K562 (cell line): ENCODE data around the gene ANTKMT. TPM values are rescaled to one million over a fixed set of nuclear protein-coding genes. Genes with fewer than 3 reads are reported as not detected.

Source experiments
- CHD2 ChIP-seq: IDR thresholded peaks from 2 replicates; pipeline ENCODE4 v1.6.1; 2011; ENCODE audit warnings: low read depth, low read length
- KDM5B ChIP-seq: fragments of 200-600 bp; sonication (generic); IDR thresholded peaks from 2 replicates; pipeline ENCODE4 v1.6.1; 2012; ENCODE audit warnings: low read depth, mild to moderate bottlenecking, moderate library complexity, low read length, control low read depth, inconsistent platforms; ENCODE audit not compliant: insufficient replicate concordance
- MCM2 ChIP-seq: fragments of 450-650 bp; IDR thresholded peaks from 2 replicates; pipeline ENCODE4 v1.6.1; 2017; ENCODE audit warnings: low read depth, mild to moderate bottlenecking
- POLR3G ChIP-seq: IDR thresholded peaks from 2 replicates; pipeline ENCODE4 v1.6.1; 2011; ENCODE audit not compliant: insufficient read length, insufficient replicate concordance; ENCODE audit errors: extremely low read depth
- SLC30A9 ChIP-seq: fragments of 250-450 bp; sonication (Bioruptor Pico); IDR thresholded peaks from 2 replicates; pipeline ENCODE4 v1.8.0; 2022; ENCODE audit warnings: mild to moderate bottlenecking, moderate library complexity
- SUPT5H ChIP-seq: fragments of 450-650 bp; IDR thresholded peaks from 2 replicates; pipeline ENCODE4 v1.6.1; 2016
- ZNF282 ChIP-seq: sonication (generic); formaldehyde crosslinking; IDR thresholded peaks from 2 replicates; pipeline ENCODE4 v1.8.1; 2023; ENCODE audit warnings: missing genetic modification reagents
- ZNF444 ChIP-seq: fragments of 250-450 bp; sonication (Bioruptor Pico); IDR thresholded peaks from 2 replicates; pipeline ENCODE4 v1.4.0; 2020; ENCODE audit warnings: mild to moderate bottlenecking, moderate library complexity
- ZNF584 ChIP-seq: fragments of 200-800 bp; sonication (Bioruptor generic); IDR thresholded peaks from 2 replicates; pipeline ENCODE4 v1.6.1; 2016; ENCODE audit warnings: low read depth, mild to moderate bottlenecking, missing genetic modification characterization, missing compliant biosample characterization
- ZNF699 ChIP-seq: fragments of 250-450 bp; sonication (Bioruptor Pico); IDR thresholded peaks from 2 replicates; pipeline ENCODE4 v1.8.0; 2021; ENCODE audit warnings: mild to moderate bottlenecking, moderate library complexity; ENCODE audit not compliant: insufficient replicate concordance
- polyA plus RNA-seq, 8 experiments: library from polyadenylated mRNA; depleted of rRNA in 4 of 8; stranded (reverse) in 5 of 8; unstranded in 3 of 8; fragments of >200 nt; fragmentation: Nextera tagmentation in 2 of 8; fragmentation: Illumina TruSeq in 1 of 8; extraction: Ambion mirVana in 2 of 8; extraction: Trizol in 1 of 8; gene quantifications; 2 replicates each; pipeline versions ENCODE4 v1.2.1 to v1.2.3, GENCODE V29; 2011 to 2014; ENCODE audit warnings: inconsistent platforms in 1 of 8, missing spikeins in 1 of 8
- total RNA-seq, 7 experiments: library from RNA; depleted of rRNA in 6 of 7; stranded (reverse); fragments of >200 nt in 6 of 7; fragmentation: Illumina TruSeq in 2 of 7; extraction: Trizol in 2 of 7; gene quantifications; 2 replicates each; pipeline versions ENCODE4 v1.2.1 to v1.2.3, GENCODE V29; 2011 to 2021; ENCODE audit warnings: low replicate concordance in 1 of 7
- TF ChIP-seq, protein P1 (sequence below), 2 experiments: fragments of 450-650 bp; formaldehyde crosslinking in 1 of 2; IDR thresholded peaks; 2 replicates each; pipeline versions ENCODE4 v1.4.0 to v1.6.1; 2014 to 2020; ENCODE audit warnings: mild to moderate bottlenecking in 2 of 2, borderline replicate concordance in 1 of 2, low read depth in 1 of 2
- TF ChIP-seq, protein P2 (sequence below): fragments of 450-650 bp; formaldehyde crosslinking; IDR thresholded peaks from 2 replicates; pipeline ENCODE4 v1.4.0; 2020; ENCODE audit warnings: mild to moderate bottlenecking, moderate library complexity
- TF ChIP-seq, protein P3 (sequence below): fragments of 250-450 bp; sonication (Bioruptor Pico); IDR thresholded peaks from 2 replicates; pipeline ENCODE4 v1.8.0; 2021; ENCODE audit warnings: moderate library complexity, mild to moderate bottlenecking, inconsistent platforms

Gene ANTKMT
- total and polyA plus RNA-seq, 9 of the 15 experiments (the other 6 are each of a cell fraction or from before 2014, with no cell fraction given): 0.58 to 217 (median 19.1) TPM

DNA sequence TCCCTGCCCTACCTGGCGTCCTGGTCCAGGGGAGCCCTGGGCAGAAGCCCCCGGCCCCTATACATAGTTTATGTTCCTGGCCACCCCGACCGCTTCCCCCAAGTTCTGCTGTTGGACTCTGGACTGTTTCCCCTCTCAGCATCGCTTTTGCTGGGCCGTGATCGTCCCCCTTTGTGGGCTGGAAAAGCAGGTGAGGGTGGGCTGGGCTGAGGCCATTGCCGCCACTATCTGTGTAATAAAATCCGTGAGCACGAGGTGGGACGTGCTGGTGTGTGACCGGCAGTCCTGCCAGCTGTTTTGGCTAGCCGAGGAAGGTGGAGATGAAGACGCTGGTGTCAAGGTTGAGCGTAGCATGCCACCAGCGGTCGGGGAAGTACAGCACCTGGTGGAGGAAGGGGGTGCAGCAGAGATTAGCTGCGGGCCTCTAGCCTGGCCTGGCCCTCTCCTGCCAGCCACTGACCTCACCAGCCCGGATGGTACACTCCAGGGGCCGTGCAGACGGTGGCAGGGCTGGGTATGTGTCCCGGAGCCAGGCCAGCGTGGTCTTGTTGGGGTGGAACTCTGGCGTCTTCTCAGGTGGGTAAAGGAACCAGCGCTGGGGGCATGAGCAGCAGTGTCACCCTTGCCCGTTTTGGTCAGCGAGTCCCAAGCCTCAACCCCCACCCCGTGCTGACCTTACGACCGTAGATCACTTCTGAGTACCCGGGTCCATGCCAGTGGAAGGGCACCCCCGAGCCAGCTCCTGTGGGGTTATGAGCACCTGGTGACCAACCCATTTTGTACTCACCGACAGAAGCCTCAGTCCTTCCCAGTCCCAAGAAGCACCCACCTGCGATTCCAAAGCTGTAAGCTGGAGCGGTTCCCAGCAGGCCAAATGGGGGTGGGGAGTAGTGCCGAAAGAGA, 38.2 kb upstream of the ANTKMT start (continued):
- TF ChIP-seq, protein P1, sequence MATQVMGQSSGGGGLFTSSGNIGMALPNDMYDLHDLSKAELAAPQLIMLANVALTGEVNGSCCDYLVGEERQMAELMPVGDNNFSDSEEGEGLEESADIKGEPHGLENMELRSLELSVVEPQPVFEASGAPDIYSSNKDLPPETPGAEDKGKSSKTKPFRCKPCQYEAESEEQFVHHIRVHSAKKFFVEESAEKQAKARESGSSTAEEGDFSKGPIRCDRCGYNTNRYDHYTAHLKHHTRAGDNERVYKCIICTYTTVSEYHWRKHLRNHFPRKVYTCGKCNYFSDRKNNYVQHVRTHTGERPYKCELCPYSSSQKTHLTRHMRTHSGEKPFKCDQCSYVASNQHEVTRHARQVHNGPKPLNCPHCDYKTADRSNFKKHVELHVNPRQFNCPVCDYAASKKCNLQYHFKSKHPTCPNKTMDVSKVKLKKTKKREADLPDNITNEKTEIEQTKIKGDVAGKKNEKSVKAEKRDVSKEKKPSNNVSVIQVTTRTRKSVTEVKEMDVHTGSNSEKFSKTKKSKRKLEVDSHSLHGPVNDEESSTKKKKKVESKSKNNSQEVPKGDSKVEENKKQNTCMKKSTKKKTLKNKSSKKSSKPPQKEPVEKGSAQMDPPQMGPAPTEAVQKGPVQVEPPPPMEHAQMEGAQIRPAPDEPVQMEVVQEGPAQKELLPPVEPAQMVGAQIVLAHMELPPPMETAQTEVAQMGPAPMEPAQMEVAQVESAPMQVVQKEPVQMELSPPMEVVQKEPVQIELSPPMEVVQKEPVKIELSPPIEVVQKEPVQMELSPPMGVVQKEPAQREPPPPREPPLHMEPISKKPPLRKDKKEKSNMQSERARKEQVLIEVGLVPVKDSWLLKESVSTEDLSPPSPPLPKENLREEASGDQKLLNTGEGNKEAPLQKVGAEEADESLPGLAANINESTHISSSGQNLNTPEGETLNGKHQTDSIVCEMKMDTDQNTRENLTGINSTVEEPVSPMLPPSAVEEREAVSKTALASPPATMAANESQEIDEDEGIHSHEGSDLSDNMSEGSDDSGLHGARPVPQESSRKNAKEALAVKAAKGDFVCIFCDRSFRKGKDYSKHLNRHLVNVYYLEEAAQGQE (IDR thresholded peaks at IDR 0.05; ENCODE audit: borderline replicate concordance): no peak
- TF ChIP-seq, protein P1 (CRISPR knock-in tag; IDR thresholded peaks at IDR 0.05; ENCODE audit: low read depth): no peak
- TF ChIP-seq SLC30A9 (CRISPR knock-in tag) (no peak), ZNF584 (no peak), ZNF699 (CRISPR knock-in tag) (no peak), POLR3G (no peak), KDM5B (peak; percentile 11), ZNF282 (CRISPR knock-in tag) (no peak), MCM2 (no peak), CHD2 (no peak), SUPT5H (peak; percentile 12; the same call in 1 of the 2 replicates), ZNF444 (CRISPR knock-in tag) (no peak)
- TF ChIP-seq, protein P2, sequence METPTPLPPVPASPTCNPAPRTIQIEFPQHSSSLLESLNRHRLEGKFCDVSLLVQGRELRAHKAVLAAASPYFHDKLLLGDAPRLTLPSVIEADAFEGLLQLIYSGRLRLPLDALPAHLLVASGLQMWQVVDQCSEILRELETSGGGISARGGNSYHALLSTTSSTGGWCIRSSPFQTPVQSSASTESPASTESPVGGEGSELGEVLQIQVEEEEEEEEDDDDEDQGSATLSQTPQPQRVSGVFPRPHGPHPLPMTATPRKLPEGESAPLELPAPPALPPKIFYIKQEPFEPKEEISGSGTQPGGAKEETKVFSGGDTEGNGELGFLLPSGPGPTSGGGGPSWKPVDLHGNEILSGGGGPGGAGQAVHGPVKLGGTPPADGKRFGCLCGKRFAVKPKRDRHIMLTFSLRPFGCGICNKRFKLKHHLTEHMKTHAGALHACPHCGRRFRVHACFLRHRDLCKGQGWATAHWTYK: no peak
- TF ChIP-seq, protein P3, sequence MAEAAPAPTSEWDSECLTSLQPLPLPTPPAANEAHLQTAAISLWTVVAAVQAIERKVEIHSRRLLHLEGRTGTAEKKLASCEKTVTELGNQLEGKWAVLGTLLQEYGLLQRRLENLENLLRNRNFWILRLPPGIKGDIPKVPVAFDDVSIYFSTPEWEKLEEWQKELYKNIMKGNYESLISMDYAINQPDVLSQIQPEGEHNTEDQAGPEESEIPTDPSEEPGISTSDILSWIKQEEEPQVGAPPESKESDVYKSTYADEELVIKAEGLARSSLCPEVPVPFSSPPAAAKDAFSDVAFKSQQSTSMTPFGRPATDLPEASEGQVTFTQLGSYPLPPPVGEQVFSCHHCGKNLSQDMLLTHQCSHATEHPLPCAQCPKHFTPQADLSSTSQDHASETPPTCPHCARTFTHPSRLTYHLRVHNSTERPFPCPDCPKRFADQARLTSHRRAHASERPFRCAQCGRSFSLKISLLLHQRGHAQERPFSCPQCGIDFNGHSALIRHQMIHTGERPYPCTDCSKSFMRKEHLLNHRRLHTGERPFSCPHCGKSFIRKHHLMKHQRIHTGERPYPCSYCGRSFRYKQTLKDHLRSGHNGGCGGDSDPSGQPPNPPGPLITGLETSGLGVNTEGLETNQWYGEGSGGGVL (CRISPR knock-in tag): no peak
